NCI-H2196 treated with DMSO at 0.1 percent for 48 hours (cell line): ENCODE data around the gene LRWD1.
"Not testable (repeated sequence)": the region's sequence is repeated elsewhere in the genome, so short reads cannot be mapped to it uniquely, and the experiment has no call there.

Experiments
- DNase-seq: peaks from one replicate; lab custom pipeline; 2025; ENCODE audit not compliant: unreplicated experiment; lab: John Stamatoyannopoulos, UW

The LRWD1 gene

GRCh38 chr7:102494026-102494425 lies 29.2 kb downstream of the LRWD1 start:
- not testable (repeated sequence) for DNase-seq

DNA sequence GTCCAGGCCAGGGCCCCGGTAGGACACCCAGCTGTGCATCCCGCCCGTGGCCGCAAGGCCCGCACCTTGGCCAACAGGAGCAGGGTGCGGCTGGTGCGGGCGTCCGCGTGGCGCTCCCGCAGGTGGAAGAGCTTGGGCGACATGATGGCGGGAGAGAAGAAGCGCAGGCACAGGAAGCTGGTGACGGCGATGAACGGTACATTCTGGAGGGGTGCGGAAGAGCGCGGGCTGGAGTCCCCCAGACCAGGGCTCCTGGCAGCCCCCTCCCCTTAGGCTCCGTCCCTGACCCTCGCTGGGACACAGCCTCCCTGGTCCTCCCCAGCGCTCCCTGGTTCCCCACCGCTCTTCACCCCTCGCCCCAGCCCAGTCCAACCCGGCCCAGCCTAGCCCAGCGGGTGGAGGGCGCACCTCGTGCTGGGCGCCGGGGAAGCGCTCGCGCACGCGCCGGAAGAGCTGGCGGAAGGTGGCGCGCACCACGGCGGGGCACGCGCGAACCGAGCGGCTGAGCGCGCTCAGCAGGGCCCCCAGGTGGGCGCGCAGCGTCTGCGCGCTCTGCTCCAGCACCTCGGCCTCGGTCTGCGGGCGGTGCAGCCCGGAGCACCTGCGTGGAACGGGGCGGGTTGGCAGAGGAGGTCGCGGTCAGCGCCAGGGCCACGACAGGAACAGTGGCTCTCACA lies 29.8 kb downstream of the LRWD1 start:
- not testable (repeated sequence) for DNase-seq

DNA sequence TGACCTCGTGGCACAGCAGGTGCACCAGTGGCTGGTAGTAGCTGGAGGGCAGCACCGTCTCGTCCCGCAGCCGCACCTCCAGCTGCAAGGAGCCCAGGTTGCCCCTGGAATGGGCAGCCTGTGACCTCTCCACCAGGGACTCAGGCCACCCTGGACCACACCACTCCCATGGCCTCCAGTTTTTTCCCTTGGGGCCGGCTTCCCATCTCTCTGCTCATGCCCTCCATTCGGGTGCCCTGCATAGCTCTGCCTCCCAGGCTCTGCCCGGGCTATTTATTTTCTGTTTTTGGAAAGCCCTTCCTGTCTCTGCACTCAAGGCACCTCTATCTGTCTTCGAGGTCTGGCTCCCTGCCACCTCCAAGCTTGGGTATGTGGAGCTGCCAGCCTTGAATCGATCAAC lies 32.1 kb downstream of the LRWD1 start:
- not testable (repeated sequence) for DNase-seq

- not testable (repeated sequence) for DNase-seq
These were observed 32.5 kb downstream of the LRWD1 start for GRCh38 chr7:102497308-102497707.

GRCh38 chr7:102498321-102498720 lies 33.5 kb downstream of the LRWD1 start:
- not testable (repeated sequence) for DNase-seq

DNA sequence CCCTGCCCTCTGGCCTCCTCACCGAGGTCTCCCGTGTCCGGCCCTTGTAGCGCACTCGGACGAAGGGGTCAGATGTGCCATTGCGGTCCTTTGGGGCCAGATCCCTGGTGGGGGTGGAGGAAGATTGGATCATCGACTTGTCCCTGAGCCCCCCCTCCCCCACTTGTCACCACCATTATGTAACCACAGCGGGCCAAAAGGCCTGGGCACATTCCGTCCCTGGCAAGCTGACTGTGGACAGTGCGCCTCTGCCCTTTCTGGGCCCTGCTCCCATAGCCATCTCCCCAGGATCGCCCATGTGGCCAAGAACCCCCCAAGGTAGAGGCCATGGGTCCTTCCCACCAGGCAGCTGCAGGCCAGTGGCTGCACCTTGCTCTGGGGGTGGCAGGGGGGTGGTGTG lies 38.4 kb downstream of the LRWD1 start:
- not testable (repeated sequence) for DNase-seq

GRCh38 chr7:102505298-102506185 lies 40.8 kb downstream of the LRWD1 start:
- DNase-seq, result not testable (repeated sequence)

GRCh38 chr7:102507410-102508088 lies 42.8 kb downstream of the LRWD1 start:
- not testable (repeated sequence) for DNase-seq

GRCh38 chr7:102510575-102510974 lies 45.8 kb downstream of the LRWD1 start:
- DNase-seq, result not testable (repeated sequence)

DNA sequence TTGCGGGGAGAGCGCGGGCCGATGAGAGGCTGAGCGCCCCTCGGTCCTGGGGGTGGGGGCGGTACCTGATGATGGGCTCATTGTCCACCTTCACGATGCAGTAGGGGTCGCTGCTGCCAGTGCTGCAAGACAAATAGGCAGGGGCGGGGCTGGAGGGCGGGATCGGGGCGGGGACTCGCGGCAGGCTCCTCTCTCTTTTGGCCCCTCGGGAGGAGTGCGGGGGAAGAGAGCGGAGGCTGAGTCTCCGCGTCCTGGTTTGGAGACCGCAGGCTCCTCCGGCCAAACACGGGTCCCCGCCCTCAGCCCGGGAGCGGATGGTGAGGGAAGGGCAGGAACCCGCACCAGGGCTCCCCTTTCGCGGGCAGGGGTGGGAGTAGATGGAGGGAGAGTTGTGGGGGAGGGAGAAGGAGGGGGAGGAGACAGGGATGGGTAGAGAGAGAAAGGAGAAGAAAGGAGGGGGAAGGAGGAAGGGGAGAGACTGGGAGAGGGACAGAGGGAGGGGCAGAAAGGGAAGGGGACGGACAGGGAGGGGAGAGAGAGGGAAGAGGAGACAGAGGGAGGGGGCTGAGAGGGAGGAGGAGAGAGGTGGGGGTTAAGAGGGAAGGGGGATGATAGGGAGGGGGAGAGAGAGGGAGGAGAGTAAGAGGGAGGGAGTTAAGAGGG lies 47.2 kb downstream of the LRWD1 start:
- DNase-seq, result not testable (repeated sequence)

DNA sequence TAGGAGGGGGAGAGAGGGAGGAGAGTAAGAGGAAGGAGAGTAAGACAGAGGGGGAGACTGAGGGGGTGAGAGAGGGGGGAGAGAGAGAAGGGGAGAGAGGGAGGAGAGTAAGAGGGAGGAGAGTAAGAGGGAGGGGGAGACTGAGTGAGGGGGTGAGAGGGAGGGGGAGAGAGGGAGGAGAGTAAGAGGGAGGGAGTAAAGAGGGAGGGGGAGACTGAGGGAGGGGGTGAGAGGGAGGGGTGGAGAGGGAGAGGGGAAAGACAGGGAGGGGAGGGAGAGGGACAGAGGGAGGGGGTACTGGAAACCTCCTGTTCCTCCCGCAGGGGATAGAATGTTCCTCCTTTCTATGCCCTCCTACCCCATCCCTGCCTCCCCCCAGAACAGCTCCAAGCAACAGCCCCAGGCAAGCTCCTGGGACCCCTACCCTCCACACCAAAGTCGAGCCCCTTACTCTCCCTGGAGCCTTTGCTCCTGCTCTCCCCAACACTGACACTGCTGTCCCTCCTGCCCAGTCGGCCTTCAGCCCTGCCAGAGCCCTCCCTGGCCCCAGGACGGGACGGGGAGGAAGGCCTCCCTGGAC lies 47.9 kb downstream of the LRWD1 start:
- DNase-seq, result not testable (repeated sequence)

DNA sequence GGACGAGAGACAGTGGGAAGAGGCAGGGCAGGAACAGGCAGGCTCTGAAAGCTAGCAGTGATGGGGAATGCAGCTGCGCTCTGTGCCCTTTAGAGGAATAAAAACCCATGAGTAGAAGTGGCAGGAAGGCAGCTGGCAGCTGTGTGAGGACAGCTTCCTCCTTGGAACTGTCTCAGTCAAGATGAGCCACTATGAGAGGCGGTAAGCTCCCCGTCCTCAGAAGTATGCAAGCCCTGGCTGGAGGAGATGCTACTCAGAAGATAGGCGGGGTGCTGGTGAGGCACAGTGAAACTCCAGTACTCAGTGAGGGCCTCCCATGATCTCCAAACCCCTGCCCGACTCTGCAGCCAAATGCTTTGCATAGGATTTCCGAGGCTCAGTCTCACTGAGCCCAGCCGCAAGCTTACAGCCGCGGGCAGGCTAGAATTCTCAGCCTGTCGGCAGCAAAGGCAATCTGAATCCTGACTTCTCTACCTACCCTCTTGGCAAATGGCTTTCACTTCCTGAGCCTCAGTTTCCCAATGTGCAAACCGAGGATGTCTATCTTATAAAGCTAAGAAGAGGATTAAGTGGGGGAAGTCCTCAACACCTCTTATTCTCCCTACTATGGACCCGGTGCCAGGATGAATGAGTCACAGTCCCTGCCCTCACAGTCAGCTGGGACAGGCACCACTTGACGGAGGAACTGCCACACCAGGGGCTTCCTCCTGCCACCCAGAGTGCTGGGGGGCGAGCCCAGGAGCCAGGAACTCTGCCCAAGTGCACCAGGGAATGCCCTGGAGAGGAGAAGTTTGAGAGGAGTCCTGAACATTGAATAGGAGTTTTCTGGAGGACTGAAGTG lies 50.3 kb downstream of the LRWD1 start:
- not testable (repeated sequence) for DNase-seq

DNA sequence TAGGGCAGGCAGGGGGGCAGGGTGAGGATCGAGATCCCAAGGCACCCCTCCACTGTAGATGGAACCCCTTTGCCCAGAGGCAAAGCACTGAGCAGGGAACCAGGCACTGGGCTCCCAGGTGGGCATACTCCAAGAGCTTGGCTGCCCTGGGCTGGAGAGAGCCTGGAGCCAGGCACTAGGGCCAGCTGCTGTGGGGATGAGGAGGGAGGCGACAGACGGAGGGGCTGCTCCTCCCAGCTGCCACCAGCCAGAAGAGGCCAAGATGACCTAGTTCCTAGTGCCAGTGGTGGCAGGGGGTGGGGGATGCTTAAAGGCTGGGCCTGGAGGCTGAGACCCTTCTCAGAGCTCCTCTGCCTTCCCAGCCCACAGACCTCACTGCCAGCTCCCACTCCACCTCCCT lies 51.1 kb downstream of the LRWD1 start:
- DNase-seq, result not testable (repeated sequence)

DNA sequence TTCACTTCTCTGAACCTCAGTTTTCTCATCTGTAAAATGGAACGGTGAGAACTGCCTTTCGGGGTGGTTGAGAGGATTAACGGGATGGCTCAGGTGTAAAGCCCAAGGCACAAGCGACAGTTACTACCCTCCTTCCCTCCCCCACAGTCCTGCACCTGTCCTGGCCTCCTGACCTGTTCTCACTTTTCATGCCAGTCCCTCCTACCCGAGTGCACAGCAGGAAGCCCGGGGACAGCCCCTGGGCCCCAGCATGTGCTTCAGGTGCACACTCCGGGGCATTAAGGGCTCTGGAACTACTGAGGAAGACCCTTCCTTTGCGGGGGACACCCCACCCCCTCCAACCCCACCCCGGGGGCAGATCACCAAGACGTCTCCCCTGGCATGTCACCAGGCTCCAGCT lies 52.2 kb downstream of the LRWD1 start:
- not testable (repeated sequence) for DNase-seq

- not testable (repeated sequence) for DNase-seq
These were observed 52.9 kb downstream of the LRWD1 start, which contains the start of gene RASA4B for GRCh38 chr7:102517550-102518147. RASA4B (minus strand) TSS chr7:102517777; CDS start chr7:102517710, 67 bp downstream.

GRCh38 chr7:102520797-102521196 lies 56.0 kb downstream of the LRWD1 start:
- not testable (repeated sequence) for DNase-seq
